BLaER1 treated with 17β-estradiol and CSF1 and Interleukin-3, amounts not matched to agents 10 nM and 100 nM (cell line): ENCODE results near the gene SHROOM1.

Experiments
- H3K27ac ChIP-seq, 11 experiments: shearing (Covaris generic); formaldehyde crosslinking; 2 replicates each; pipeline ENCODE4 v1.8.1; 2022
- H3K27me3 ChIP-seq, 11 experiments: shearing (Covaris generic); formaldehyde crosslinking; 2 replicates each; pipeline ENCODE4 v1.8.1; 2022
- H3K36me3 ChIP-seq, 11 experiments: shearing (Covaris generic); formaldehyde crosslinking; 2 replicates each; pipeline ENCODE4 v1.8.1; 2022
- H3K4me1 ChIP-seq, 10 experiments: shearing (Covaris generic); formaldehyde crosslinking; 2 replicates each; pipeline ENCODE4 v1.8.1; 2022
- H3K4me2 ChIP-seq, 11 experiments: shearing (Covaris generic); formaldehyde crosslinking; 2 replicates each; pipeline ENCODE4 v1.8.1; 2022
- H3K4me3 ChIP-seq, 10 experiments: shearing (Covaris generic); formaldehyde crosslinking; 2 replicates each; pipeline ENCODE4 v1.8.1; 2022
- H3K9ac ChIP-seq, 11 experiments: shearing (Covaris generic); formaldehyde crosslinking; 2 replicates each; pipeline ENCODE4 v1.8.1; 2022
- H3K9me3 ChIP-seq, 11 experiments: shearing (Covaris generic); formaldehyde crosslinking; replicated peaks in 1 of 11; 2 replicates each; pipeline ENCODE4 v1.8.1; 2022
- H4K20me1 ChIP-seq, 11 experiments: shearing (Covaris generic); formaldehyde crosslinking; 2 replicates each; pipeline ENCODE4 v1.8.1; 2022
- Cebpa-rat ChIP-seq, 11 experiments: shearing (Covaris generic); IDR thresholded peaks; 2 replicates each; pipeline ENCODE4 v1.8.1; 2022

Gene SHROOM1

GRCh38 chr5:132816554-132816953 lies 13.9 kb downstream of the SHROOM1 start:
- Histone ChIP-seq H3K36me3 (no peaks in the 10 kb centered on the region), H3K9me3 (peaks cover 0 to 13% (median 11%) of the 10 kb centered on the region in 11 experiments; a peak in 18 of 22 replicates), H4K20me1 (peaks cover 0 to 20% (median 0%) of the 10 kb centered on the region in 11 experiments; a peak in 6 of 22 replicates), H3K4me2 (peak overlapping the region in 3 of 11 experiments; percentile 12 to 27 (median 20); a peak in 3 of 22 replicates), H3K4me1 (peaks cover 8 to 22% (median 16%) of the 10 kb centered on the region in 10 experiments; a peak in 19 of 20 replicates), H3K9ac (no peak overlapping the region), H3K27me3 (peaks cover 53 to 99% (median 88%) of the 10 kb centered on the region in 11 experiments), H3K4me3 (no peak overlapping the region), H3K27ac (no peak overlapping the region)
- no peak for TF ChIP-seq Cebpa-rat (IDR thresholded peaks at IDR 0.05)

- Histone ChIP-seq H3K9me3 (peaks cover 0 to 13% (median 11%) of the 10 kb centered on the region in 11 experiments; a peak in 18 of 22 replicates), H3K4me2 (peak overlapping the region in 2 of 11 experiments; percentile 20 to 27; a peak in 1 of 22 replicates), H3K4me3 (no peak overlapping the region), H3K36me3 (no peaks in the 10 kb centered on the region), H4K20me1 (peaks cover 0 to 20% (median 0%) of the 10 kb centered on the region in 11 experiments; a peak in 6 of 22 replicates), H3K27me3 (peaks cover 58 to 99% (median 88%) of the 10 kb centered on the region in 11 experiments), H3K27ac (no peak overlapping the region), H3K9ac (no peak overlapping the region), H3K4me1 (peaks cover 8 to 22% (median 16%) of the 10 kb centered on the region in 10 experiments; a peak in 19 of 20 replicates)
- TF ChIP-seq Cebpa-rat (IDR thresholded peaks at IDR 0.05), result no peak
Observed at GRCh38 chr5:132816083-132816482, 14.4 kb downstream of the SHROOM1 start.

GRCh38 chr5:132815454-132815853 lies 15.0 kb downstream of the SHROOM1 start:
- TF ChIP-seq Cebpa-rat (IDR thresholded peaks at IDR 0.05), result no peak
- Histone ChIP-seq H3K9me3 (peaks cover 0 to 13% (median 11%) of the 10 kb centered on the region in 11 experiments; a peak in 18 of 22 replicates), H3K27me3 (peaks cover 63 to 100% (median 88%) of the 10 kb centered on the region in 11 experiments), H3K4me2 (no peak overlapping the region), H3K4me3 (no peak overlapping the region), H4K20me1 (peaks cover 0 to 19% (median 0%) of the 10 kb centered on the region in 11 experiments; a peak in 6 of 22 replicates), H3K36me3 (no peaks in the 10 kb centered on the region), H3K9ac (no peak overlapping the region), H3K4me1 (peaks cover 8 to 22% (median 16%) of the 10 kb centered on the region in 10 experiments; a peak in 19 of 20 replicates), H3K27ac (no peak overlapping the region)

- Histone ChIP-seq H3K9ac (no peak overlapping the region), H3K27me3 (peaks cover 60 to 95% (median 80%) of the 10 kb centered on the region in 11 experiments), H3K4me3 (0 out of 20 replicates have a peak overlapping the region, but pooled peaks of 1 of the 10 experiments have one; percentile 62), H3K9me3 (peaks cover 0 to 13% (median 11%) of the 10 kb centered on the region in 11 experiments; a peak in 18 of 22 replicates), H3K4me2 (no peak overlapping the region), H3K36me3 (no peaks in the 10 kb centered on the region), H4K20me1 (peaks cover 0 to 19% (median 0%) of the 10 kb centered on the region in 11 experiments; a peak in 6 of 22 replicates), H3K27ac (no peak overlapping the region), H3K4me1 (peaks cover 8 to 21% (median 15%) of the 10 kb centered on the region in 10 experiments; a peak in 19 of 20 replicates)
- TF ChIP-seq Cebpa-rat (IDR thresholded peaks at IDR 0.05), result no peak
Observed at GRCh38 chr5:132814503-132815294, 15.7 kb downstream of the SHROOM1 start.

- Histone ChIP-seq H3K4me1 (peaks cover 8 to 18% (median 13%) of the 10 kb centered on the region in 10 experiments; a peak in 18 of 20 replicates), H3K4me3 (peak overlapping the region; percentile 54 to 71 (median 60)), H3K27me3 (peaks cover 51 to 91% (median 77%) of the 10 kb centered on the region in 11 experiments), H3K4me2 (peak overlapping the region; percentile 91 to 99 (median 95)), H3K27ac (no peak overlapping the region), H3K9me3 (peaks cover 0 to 13% (median 11%) of the 10 kb centered on the region in 11 experiments; a peak in 18 of 22 replicates), H3K9ac (peak overlapping the region in 10 of 11 experiments; percentile 1 to 74 (median 40); a peak in 16 of 22 replicates), H3K36me3 (no peaks in the 10 kb centered on the region), H4K20me1 (peaks cover 0 to 19% (median 0%) of the 10 kb centered on the region in 11 experiments; a peak in 6 of 22 replicates)
- TF ChIP-seq Cebpa-rat (IDR thresholded peaks at IDR 0.05), result no peak
Observed at GRCh38 chr5:132813599-132814502, 16.6 kb downstream of the SHROOM1 start.

GRCh38 chr5:132812781-132813598 lies 17.5 kb downstream of the SHROOM1 start, which contains the start of gene SOWAHA:
Gene SOWAHA, plus strand, starts transcription at chr5:132813302. Its CDS starts 320 bp downstream, at chr5:132813622.
- Histone ChIP-seq H3K4me1 (peaks cover 8 to 18% (median 13%) of the 10 kb centered on the region in 10 experiments; a peak in 18 of 20 replicates), H3K4me2 (peak within 1 kb of the TSS; percentile 91 to 99 (median 95)), H3K36me3 (no peaks in the 10 kb centered on the region), H3K27ac (no peak within 1 kb of the TSS), H4K20me1 (peaks cover 0 to 19% (median 0%) of the 10 kb centered on the region in 11 experiments; a peak in 6 of 22 replicates), H3K9ac (peak within 1 kb of the TSS in 10 of 11 experiments; percentile 1 to 74 (median 40); a peak in 17 of 22 replicates), H3K4me3 (peak within 1 kb of the TSS; percentile 54 to 71 (median 60)), H3K9me3 (peaks cover 0 to 13% (median 11%) of the 10 kb centered on the region in 11 experiments; a peak in 18 of 22 replicates), H3K27me3 (peaks cover 47 to 83% (median 73%) of the 10 kb centered on the region in 11 experiments)
- TF ChIP-seq Cebpa-rat (IDR thresholded peaks at IDR 0.05), result no peak

- Histone ChIP-seq H4K20me1 (peaks cover 0 to 19% (median 0%) of the 10 kb centered on the region in 11 experiments; a peak in 6 of 22 replicates), H3K9me3 (peaks cover 0 to 13% (median 11%) of the 10 kb centered on the region in 11 experiments; a peak in 18 of 22 replicates), H3K27me3 (peaks cover 47 to 75% (median 66%) of the 10 kb centered on the region in 11 experiments), H3K4me2 (peak overlapping the region in 1 of 11 experiments; percentile 96; a peak in 1 of 22 replicates), H3K4me3 (no peak overlapping the region), H3K27ac (no peak overlapping the region), H3K36me3 (no peaks in the 10 kb centered on the region), H3K4me1 (peaks cover 13 to 24% (median 18%) of the 10 kb centered on the region in 10 experiments), H3K9ac (no peak overlapping the region)
- no peak for TF ChIP-seq Cebpa-rat (IDR thresholded peaks at IDR 0.05)
Observed at GRCh38 chr5:132812123-132812765, 18.2 kb downstream of the SHROOM1 start.
